ENCODE results near the gene ATP13A1. TPM values are rescaled to one million over a fixed set of nuclear protein-coding genes. Genes with fewer than 3 reads are reported as not detected.

Gene ATP13A1
- total and polyA plus RNA-seq, 2 of the 8 experiments (the other 6 are each of a cell fraction or from before 2014, with no cell fraction given): 33.0 to 64.2 TPM

DNA sequence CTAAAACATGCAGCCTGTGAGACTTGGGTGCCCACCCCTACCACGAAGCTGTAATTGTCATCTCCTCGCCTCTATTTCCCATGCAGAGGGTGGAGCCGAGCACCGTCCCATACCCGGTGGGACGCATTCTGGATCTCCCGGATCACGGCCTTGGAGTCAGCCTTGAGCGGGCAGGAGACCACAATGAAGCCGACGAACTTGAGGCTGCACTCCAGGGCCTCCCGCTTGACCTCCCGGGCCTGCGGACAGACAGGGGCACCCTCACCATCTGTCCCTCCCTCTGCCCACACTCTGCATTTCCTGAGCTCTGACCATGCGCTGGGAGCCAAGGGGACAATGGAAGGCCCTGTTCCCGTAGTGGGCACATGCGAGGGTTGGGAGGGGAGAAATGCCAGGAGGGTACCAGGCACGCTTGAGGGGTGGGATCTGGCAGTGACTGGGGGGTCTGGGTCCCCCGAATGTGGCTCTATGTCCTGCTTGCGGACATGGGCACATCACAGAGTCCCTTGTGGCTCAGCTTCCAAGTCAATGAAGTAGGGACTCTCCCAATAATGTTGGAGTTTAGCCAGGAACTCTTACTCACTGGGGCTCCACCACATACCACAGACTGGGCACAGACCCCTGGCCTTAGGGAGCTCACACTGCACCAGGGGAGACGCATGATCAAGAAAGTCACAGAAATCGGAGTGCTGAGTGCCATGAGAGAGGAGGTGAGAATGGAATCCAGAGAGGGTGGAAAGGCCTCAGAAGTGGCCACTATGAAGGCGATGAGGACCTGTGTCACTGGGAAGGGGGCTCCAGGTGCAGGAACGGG lies 10.8 kb downstream of the ATP13A1 start:
- Histone ChIP-seq H2BK5ac (ENCODE audit: low read depth, low read length) (no peak overlapping the region), H3K79me2 (ENCODE audit: control insufficient read depth in 1 of 2, insufficient read depth in 2 of 2, low read length in 2 of 2) (no peaks in the 10 kb centered on the region), H3K9ac (replicated peaks in 1 of 4; ENCODE audit: extremely low read depth in 1 of 4, low read depth in 3 of 4, low read length in 3 of 4) (no peak overlapping the region), H3K79me1 (ENCODE audit: low read depth, low read length) (0 out of 2 replicates have a peak, but pooled peaks cover 2% of the 10 kb centered on the region), H3K4me2 (ENCODE audit: insufficient read depth in 1 of 2, low read depth in 2 of 2, low read length in 2 of 2) (no peak overlapping the region), H3K27me3 (replicated peaks in 1 of 4; ENCODE audit: control insufficient read depth in 3 of 4, extremely low read depth in 1 of 4, insufficient read depth in 3 of 4, low read length in 3 of 4) (no peaks in the 10 kb centered on the region), H3K4me1 (replicated peaks in 1 of 4; ENCODE audit: control insufficient read depth in 3 of 4, insufficient read depth in 4 of 4, low read length in 3 of 4) (no peaks in the 10 kb centered on the region), H4K20me1 (replicated peaks in 1 of 2; ENCODE audit: control insufficient read depth in 1 of 2, insufficient read depth in 2 of 2, low read length in 2 of 2) (peaks cover 4 to 26% of the 10 kb centered on the region in 2 experiments), H2AFZ (ENCODE audit: low read length) (no peak overlapping the region), H3K9me3 (ENCODE audit: insufficient read depth in 2 of 2, low read depth in 1 of 2, low read length in 1 of 2) (no peaks in the 10 kb centered on the region), H3K14ac (ENCODE audit: insufficient read length) (no peak overlapping the region), H3K4me3 (ENCODE audit: extremely low read depth in 1 of 4, insufficient read depth in 2 of 4, low read depth in 3 of 4, low read length in 4 of 4) (no peak overlapping the region), H2BK15ac (ENCODE audit: low read length) (no peak overlapping the region), H2BK12ac (ENCODE audit: low read depth, low read length) (no peak overlapping the region), H3K23me2 (ENCODE audit: low read depth, low read length) (no peaks in the 10 kb centered on the region), H4K8ac (ENCODE audit: extremely low read depth, insufficient read depth, low read length) (no peak overlapping the region), H3K23ac (ENCODE audit: insufficient read length) (no peak overlapping the region), H3K56ac (replicated peaks; ENCODE audit: insufficient read length, low read depth, low read length) (no peak overlapping the region), H3K4ac (replicated peaks; ENCODE audit: insufficient read length, low read depth, low read length) (no peak overlapping the region), H2AK5ac (ENCODE audit: low read depth, low read length) (no peak overlapping the region), H2BK120ac (replicated peaks; ENCODE audit: low read depth, low read length) (no peak overlapping the region), H2BK20ac (ENCODE audit: low read length) (no peak overlapping the region), H4K5ac (ENCODE audit: insufficient read length, low read depth, low read length) (no peak overlapping the region), H3K18ac (ENCODE audit: extremely low read depth, low read length) (no peak overlapping the region), H3K36me3 (ENCODE audit: control insufficient read depth in 2 of 4, insufficient read depth in 4 of 4, low read length in 3 of 4) (peaks cover 44 to 86% (median 74%) of the 10 kb centered on the region in 4 experiments), H3K27ac (ENCODE audit: low read depth, low read length) (no peak overlapping the region), H4K91ac (replicated peaks; ENCODE audit: insufficient read length, low read length) (no peak overlapping the region)
- POLR2A ChIA-PET (ENCODE audit: partially characterized antibody): interaction anchor here (0.7 to 3.8 kb wide), 6 partner anchors 7 to 90 kb away, joined by 3 to 20 read pairs (median 6); partner anchors contain the start of genes GMIP and ZNF101
- TF ChIP-seq SP2 (IDR thresholded peaks at IDR 0.05; ENCODE audit: low read length) (no peak), BRCA1 (IDR thresholded peaks at IDR 0.05; ENCODE audit: low read depth, low read length) (no peak), ZNF274 (IDR thresholded peaks at IDR 0.05; ENCODE audit: borderline replicate concordance, extremely low read depth, low read length) (no peak), NANOG (IDR thresholded peaks at IDR 0.05; ENCODE audit: insufficient read depth, low read depth, low read length, poor library complexity, severe bottlenecking) (no peak), JUND (IDR thresholded peaks at IDR 0.05; ENCODE audit: low read length) (no peak), RFX5 (IDR thresholded peaks at IDR 0.05; ENCODE audit: borderline replicate concordance, low read depth, low read length) (no peak), SIRT6 (IDR thresholded peaks at IDR 0.05; ENCODE audit: low read length) (no peak)
- WGBS, 2 experiments (ENCODE audit: extremely low coverage in 1 of 2, insufficient coverage in 1 of 2, insufficient read length in 1 of 2, insufficient replicate concordance in 2 of 2, low coverage in 1 of 2, low lambda C conversion rate in 2 of 2, missing lambda C conversion rate in 1 of 2): 93% methylated on average over 24 of the region's 24 CpGs; no CpG with 5 or more reads in 1 of the 2 experiments
- FAIRE-seq (no peak), DNase-seq (ENCODE audit: low read depth in 1 of 2, low spot score in 2 of 2) (no peak)
- CTCF ChIA-PET (ENCODE audit: partially characterized antibody): interaction anchor here (0.6 to 5.7 kb wide), 5 partner anchors 9 to 1960 kb away, joined by 3 to 38 read pairs (median 9); partner anchors contain the start of gene GMIP
